ENCODE measurements around the gene TMEM86A. TPM values are rescaled to one million over a fixed set of nuclear protein-coding genes. Genes with fewer than 3 reads are reported as not detected.
"Not testable (repeated sequence)": the region's sequence is repeated elsewhere in the genome, so short reads cannot be mapped to it uniquely, and the experiment has no call there.

TMEM86A gene
- total RNA-seq, 1 experiment from 2014 or later: 5.4 TPM

DNA sequence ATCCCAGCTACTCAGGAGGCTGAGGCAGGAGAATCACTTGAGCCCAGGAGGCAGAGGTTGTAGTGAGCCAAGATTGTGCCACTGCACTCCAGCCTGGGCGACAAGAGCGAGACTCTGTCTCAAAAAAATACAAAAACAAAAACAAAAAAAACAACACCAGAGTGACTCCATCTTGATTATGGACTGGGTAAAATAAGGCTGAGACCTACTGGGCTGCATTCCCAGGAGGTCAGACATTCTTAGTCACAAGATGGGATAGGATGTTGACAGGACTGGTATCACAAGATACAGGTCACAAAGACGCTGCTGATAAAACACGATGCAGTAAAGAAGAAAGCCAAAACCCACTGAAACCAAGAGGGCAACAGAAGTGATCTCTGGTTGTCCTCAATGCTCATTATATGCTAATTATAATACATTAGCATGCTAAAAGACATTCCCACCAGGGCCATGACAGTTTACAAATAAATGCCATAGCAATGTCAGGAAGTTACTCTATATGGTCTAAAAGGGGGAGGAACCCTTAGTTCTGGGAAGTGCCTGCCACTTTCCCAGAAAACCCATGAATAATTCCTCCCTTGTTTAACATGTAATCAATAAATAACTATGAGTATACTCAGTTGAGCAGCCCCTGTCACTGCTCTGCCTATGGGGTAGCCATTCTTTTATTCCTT, 7.0 kb upstream of the TMEM86A start:
- not testable (repeated sequence) for DNase-seq; H3K27ac ChIP-seq; H3K27me3 ChIP-seq; H3K9me3 ChIP-seq (replicated peaks); H3K36me3 ChIP-seq; H3K4me3 ChIP-seq
- peaks cover 16% of the 10 kb centered on the region for H3K4me1 ChIP-seq

DNA sequence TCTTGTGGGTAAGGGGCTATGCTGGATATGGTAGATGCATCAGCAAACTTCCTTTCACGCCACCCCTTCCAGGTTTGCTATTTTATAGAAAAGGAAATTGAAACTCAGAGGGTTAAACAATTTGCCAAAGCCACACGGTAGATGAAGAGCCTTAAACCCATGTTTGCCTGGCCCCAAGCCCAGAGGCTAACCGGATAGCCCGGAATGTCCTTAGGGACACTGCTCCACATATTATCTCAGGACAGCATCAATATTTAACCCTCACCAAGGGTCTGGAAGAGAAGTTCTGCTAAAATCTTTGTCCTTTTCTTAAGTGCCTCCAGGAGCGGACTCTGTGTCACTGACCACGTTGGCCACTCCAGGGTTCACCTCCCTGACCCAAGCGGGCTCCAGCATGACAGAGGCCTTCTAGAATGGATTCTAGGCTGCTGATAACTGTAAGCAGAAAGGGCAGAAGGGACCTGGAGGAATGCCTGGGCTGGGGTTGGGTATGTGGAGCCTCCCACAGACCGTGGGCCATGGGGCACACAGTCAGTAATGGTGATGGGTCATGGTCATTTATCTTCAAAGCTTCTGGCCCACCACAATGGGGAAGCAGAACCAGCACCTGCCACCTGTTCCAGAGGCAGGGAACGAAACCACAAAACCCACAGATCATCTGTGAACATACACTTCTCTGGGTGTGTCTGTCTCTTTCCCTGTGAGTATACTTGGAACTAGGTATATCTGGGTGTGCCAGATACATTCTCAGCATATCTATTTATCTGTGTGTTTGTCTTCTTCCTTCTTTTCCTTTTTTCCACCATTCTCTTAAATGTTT, 5.4 kb upstream of the TMEM86A start:
- H3K27me3 ChIP-seq: peaks cover 1% of the 10 kb centered on the region; the same call in 1 of the 2 replicates
- H3K27ac ChIP-seq: peak overlapping the region; percentile 47
- H3K4me1 ChIP-seq: peaks cover 20% of the 10 kb centered on the region
- no peaks in the 10 kb centered on the region for H3K36me3 ChIP-seq
- DNase-seq: peak; percentile 57 to 70
- H3K9me3 ChIP-seq (replicated peaks): no peaks in the 10 kb centered on the region
- no peak overlapping the region for H3K4me3 ChIP-seq

DNA sequence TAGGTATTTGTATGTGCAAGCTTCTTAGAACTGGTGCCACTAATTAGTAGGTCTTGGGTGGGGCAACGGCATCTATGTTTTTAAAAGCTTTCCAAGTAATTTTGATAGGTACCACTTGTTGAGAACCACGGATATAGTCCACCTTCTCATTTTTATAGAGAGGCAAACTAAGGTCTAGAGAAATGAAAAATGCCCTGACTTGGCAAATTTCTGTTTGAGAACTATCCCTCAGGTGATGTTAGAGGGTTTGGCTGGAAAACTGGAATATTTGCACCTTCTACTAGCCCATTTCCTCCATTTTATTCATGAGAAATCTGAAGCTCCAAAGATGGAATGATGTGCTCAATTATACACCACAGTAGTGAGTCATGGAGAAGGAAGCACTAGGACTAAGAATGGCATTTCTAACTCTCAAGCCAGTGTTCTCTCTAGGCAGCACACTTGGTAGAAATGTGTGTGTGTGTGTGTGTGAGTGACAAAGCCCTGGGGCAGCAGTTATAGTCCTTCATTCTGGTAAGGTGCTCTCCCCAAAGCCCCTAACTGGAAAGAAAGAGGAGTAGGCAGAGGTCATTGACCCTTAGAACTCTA, 1.8 kb upstream of the TMEM86A start:
- Histone ChIP-seq H3K27ac (no peak overlapping the region), H3K9me3 (replicated peaks) (no peaks in the 10 kb centered on the region), H3K27me3 (no peaks in the 10 kb centered on the region), H3K4me3 (no peak overlapping the region), H3K4me1 (peaks cover 42% of the 10 kb centered on the region), H3K36me3 (no peaks in the 10 kb centered on the region)
- DNase-seq: no peak

DNA sequence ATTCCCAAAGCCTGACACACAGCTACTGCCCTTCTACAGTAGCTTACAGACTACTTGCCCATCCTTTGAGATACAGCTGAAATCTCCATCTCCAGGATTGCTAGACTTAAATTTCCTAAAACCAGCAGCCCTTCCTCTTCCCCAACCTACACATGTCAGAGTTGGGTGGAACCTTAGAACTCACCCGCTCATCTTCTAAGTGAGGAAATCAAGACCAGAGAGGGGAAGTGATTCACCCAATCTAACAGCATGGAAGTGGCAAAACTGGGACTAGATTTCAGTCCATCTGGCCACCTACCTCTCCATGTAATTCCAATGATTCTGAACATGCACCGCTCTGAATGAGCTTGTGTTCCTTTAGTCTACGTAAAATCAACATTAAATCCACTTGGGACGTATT, 1.0 kb upstream of the TMEM86A start:
- H3K9me3 ChIP-seq (replicated peaks): no peaks in the 10 kb centered on the region
- no peaks in the 10 kb centered on the region for H3K36me3 ChIP-seq
- no peak overlapping the region for H3K4me3 ChIP-seq
- H3K27me3 ChIP-seq: no peaks in the 10 kb centered on the region
- H3K4me1 ChIP-seq: peaks cover 40% of the 10 kb centered on the region
- no peak overlapping the region for H3K27ac ChIP-seq
- no peak for DNase-seq

DNA sequence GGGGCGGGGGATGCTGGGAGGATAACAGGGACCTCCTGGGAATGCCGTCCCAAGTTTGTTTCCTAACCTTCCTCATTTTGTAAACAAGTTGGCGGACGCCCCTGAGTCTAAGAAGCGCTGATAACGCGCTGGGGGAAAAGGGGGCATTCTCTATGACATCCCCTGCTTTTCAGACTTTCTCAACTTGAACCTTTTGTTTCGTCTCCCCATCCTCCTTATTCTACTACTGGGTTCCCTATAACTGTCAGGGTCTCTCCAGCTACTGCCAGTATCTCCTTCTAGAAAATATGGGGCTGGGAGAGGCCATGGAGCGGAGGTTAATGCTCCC, 654 bp downstream of the TMEM86A start:
- peak overlapping the region; percentile 90 for H3K27ac ChIP-seq
- H3K4me1 ChIP-seq: peaks cover 43% of the 10 kb centered on the region
- H3K27me3 ChIP-seq: no peaks in the 10 kb centered on the region
- no peaks in the 10 kb centered on the region for H3K9me3 ChIP-seq (replicated peaks)
- no peaks in the 10 kb centered on the region for H3K36me3 ChIP-seq
- no peak for DNase-seq
- peak overlapping the region; percentile 79 for H3K4me3 ChIP-seq

DNA sequence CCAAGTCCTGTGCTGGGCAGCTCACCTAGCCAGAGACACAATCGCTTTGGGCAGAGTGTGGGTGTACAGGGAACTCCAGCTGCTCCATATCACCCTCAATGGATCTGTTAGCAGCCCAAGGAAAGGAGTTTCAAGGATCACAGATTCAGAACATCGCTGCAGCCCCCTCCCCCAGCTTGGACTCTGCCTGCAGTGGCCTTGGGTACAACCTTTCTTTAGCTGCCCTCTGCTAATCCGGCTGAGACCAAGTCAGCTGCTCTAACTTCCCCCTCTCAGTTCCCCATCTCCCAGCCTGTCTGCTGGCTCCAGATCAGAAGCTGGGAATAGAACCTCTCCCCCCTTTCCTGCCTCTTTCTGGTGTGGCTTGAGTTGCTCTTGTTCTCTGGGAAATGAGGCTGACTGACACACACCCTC, 1.3 kb downstream of the TMEM86A start:
- H3K4me1 ChIP-seq: peaks cover 49% of the 10 kb centered on the region
- no peaks in the 10 kb centered on the region for H3K27me3 ChIP-seq
- peak overlapping the region; percentile 90 for H3K27ac ChIP-seq
- H3K36me3 ChIP-seq: no peaks in the 10 kb centered on the region
- H3K9me3 ChIP-seq (replicated peaks): no peaks in the 10 kb centered on the region
- DNase-seq: peak; percentile 66 to 77
- peak overlapping the region; percentile 79 for H3K4me3 ChIP-seq

DNA sequence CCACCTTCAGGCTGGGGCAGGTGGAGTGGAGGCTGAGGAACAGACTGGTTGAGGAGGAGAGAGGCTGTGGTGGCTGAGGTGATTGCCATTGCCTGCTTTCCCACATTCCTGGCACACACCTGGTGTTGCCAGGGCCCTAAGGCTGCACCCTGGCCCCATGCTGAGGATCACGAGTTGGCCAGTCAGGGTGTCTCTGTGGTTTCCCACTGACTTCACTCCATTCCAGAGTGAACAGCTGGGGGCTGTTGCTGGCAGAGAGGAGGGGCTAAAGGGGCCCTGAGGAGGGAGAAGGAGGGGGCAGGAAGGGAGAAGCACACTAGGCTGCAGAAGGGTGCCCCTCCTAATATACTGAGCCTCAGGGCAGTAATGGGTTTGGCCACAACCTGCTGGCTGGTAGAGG, 1.8 kb downstream of the TMEM86A start:
- no peaks in the 10 kb centered on the region for H3K27me3 ChIP-seq
- no peaks in the 10 kb centered on the region for H3K36me3 ChIP-seq
- peaks cover 54% of the 10 kb centered on the region for H3K4me1 ChIP-seq
- peak overlapping the region; percentile 90 for H3K27ac ChIP-seq
- peak overlapping the region; percentile 79; the same call in 1 of the 2 replicates for H3K4me3 ChIP-seq
- no peaks in the 10 kb centered on the region for H3K9me3 ChIP-seq (replicated peaks)
- DNase-seq: peak; percentile 96 to 97

DNA sequence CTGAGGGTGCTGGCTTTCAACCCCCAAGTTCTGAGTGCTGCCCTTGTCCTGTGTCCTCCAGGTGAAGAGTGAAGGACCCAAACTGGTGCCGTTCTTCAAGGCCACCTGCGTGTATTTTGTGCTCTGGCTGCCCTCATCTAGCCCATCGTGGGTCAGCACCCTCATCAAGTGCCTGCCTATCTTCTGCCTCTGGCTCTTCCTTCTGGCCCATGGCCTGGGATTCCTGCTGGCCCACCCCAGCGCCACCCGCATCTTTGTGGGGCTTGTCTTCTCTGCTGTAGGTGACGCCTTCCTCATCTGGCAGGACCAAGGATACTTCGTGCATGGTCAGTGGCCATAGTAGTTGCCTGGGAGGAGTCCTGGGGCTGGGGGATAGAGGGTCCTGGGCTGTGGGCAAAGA, 2.3 kb downstream of the TMEM86A start:
- Histone ChIP-seq H3K4me3 (no peak overlapping the region), H3K27me3 (no peaks in the 10 kb centered on the region), H3K27ac (peak overlapping the region; percentile 90), H3K4me1 (peaks cover 59% of the 10 kb centered on the region), H3K36me3 (no peaks in the 10 kb centered on the region), H3K9me3 (replicated peaks) (no peaks in the 10 kb centered on the region)
- DNase-seq: no peak

DNA sequence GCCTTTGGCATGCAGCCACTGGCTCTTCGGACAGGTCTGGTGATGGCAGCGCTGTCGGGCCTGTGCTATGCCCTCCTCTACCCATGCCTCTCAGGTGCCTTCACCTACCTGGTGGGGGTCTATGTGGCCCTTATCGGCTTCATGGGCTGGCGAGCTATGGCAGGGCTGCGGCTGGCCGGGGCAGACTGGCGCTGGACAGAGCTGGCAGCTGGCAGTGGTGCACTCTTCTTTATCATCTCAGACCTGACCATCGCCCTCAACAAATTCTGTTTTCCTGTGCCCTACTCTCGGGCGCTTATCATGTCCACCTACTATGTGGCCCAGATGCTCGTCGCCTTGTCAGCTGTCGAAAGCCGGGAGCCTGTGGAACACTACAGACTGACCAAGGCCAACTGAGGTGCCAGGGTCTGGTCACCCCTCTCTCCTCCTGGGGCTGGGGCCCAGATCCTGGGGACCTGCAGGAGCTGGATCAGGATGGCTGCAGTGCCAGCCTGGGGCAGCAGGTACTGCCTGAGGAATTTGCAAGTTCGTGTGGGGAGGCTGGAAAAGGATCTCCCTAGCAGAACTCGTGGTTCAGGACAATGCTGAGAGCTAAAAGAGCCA, 3.1 kb downstream of the TMEM86A start:
- Histone ChIP-seq H3K36me3 (no peaks in the 10 kb centered on the region), H3K27ac (no peak overlapping the region; the same call in 1 of the 2 replicates), H3K9me3 (replicated peaks) (no peaks in the 10 kb centered on the region), H3K4me3 (no peak overlapping the region), H3K4me1 (peaks cover 61% of the 10 kb centered on the region), H3K27me3 (no peaks in the 10 kb centered on the region)
- DNase-seq: no peak

DNA sequence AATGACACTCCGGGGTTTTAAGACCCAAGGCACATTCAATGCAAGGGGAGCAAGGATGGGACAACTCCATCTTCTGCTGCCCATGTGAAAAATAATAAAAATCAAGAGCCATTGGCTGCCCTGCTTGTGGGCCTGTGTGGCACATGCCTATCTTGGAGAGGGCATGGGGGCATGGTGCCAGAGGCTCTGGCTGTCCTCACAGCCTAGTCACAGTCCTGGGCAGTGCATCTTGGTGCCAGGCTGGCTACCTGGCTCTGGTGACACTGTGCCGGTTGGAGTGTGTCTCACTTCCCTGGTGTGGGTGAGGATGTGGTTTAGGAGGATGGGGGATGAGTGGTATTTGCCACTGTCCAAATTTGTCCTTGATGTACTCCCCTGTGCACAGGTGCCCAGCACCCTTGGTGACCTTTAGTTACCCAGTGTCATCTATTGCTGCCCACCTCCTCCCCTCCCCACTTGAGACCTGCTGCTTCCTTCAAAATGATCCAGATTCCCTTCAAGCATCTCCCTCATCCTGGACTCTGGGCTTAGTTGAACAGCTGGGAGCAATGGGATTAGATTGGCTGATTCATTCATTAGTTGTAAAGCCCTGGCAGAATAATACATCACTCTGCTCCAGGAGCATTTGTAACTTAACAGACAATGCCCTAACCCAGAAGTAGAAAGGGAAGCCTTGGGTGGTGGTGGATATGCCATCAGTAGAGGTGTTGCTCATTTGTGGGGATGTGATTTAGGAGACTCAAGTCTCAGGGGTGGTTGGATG, 4.6 kb downstream of the TMEM86A start:
- peak; percentile 35 to 66 for DNase-seq
- no peak overlapping the region for H3K4me3 ChIP-seq
- peaks cover 56% of the 10 kb centered on the region for H3K4me1 ChIP-seq
- H3K36me3 ChIP-seq: no peaks in the 10 kb centered on the region
- peak overlapping the region; percentile 34 for H3K27ac ChIP-seq
- no peaks in the 10 kb centered on the region for H3K9me3 ChIP-seq (replicated peaks)
- H3K27me3 ChIP-seq: no peaks in the 10 kb centered on the region

DNA sequence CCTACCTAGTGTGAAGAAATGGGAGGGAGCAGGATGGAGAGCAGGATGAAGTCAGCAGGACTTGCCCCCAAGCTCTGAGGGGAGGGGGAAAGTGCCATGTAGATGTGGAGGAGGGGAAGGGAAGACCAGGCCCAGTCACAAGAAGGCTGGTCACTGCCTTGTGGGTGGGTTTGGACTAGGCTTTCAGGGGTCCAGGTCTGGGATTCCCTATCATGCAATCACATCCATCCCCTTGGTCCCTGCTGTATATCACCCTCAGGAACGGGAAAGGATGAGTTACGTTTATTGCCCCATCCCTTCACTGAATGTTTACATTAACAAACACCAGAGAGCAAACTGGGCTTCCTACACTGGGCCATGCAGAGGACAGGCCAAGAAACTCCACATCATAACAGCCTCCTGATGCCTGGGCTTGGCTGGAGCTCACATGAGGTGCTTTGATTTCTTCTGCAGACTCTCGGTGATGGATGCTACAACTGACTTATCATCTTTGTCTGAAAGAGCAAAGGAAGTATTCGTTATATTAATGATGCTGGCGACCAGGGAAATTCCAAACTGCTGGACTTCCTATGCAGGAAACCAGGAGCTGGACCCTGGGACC, 5.6 kb downstream of the TMEM86A start:
- Histone ChIP-seq H3K9me3 (replicated peaks) (no peaks in the 10 kb centered on the region), H3K4me3 (no peak overlapping the region), H3K4me1 (peaks cover 56% of the 10 kb centered on the region), H3K36me3 (no peaks in the 10 kb centered on the region), H3K27me3 (no peaks in the 10 kb centered on the region), H3K27ac (peak overlapping the region; percentile 34)
- DNase-seq: no peak

DNA sequence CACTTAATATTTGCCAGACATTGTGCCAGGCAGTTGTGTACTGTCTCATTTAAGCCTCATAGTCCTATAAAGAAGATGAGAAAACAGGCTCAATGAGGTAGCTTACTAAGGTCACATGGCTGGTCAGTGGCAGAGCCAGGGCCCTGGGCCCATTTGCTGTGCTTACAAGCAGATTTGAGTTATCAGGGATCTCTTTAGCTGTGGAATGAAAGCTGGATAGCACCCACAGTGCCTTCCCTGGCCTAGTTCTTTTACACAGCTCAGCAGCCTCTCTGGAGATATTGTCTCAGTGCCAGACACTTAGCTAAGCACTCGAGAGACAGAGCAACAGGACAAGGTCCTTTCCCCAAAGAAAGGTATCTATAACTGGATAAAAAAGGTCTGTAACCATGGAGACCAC, 6.1 kb downstream of the TMEM86A start:
- Histone ChIP-seq H3K27ac (peak overlapping the region; percentile 73), H3K27me3 (no peaks in the 10 kb centered on the region), H3K4me1 (peaks cover 52% of the 10 kb centered on the region), H3K36me3 (no peaks in the 10 kb centered on the region), H3K9me3 (replicated peaks) (no peaks in the 10 kb centered on the region), H3K4me3 (no peak overlapping the region)
- no peak for DNase-seq

DNA sequence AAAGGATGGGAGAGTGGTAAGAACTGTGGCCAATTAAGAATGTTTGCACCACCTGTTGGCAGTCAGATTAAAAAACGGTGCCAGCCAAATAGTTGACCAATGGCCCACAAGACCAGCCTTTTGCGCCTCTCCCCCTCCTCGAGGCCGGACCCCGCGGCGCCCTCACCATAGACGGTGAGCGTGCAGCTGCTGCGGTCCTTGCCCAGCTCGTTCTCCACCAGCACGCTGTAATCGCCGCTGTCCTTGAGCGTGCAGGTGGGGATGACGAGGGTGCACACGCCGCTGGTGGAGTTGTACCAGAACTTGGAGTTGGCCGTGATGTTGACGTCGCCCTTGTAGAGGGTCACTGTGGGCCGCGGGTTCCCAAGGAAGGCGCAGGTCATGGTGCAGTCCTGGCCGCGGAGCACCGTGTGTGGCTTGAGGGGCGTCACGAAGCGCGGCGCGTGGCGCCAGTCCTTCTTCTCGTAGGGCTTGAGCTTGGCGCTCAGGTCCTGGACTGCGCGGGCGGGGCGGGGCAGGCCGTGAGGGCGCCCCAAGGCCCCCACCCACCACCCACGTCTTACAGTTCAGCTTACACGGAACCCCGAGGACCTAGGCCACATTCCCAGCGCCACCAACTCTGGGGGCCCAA, 7.2 kb downstream of the TMEM86A start:
- H3K27me3 ChIP-seq: no peaks in the 10 kb centered on the region
- no peak overlapping the region for H3K4me3 ChIP-seq
- H3K4me1 ChIP-seq: peaks cover 42% of the 10 kb centered on the region
- H3K27ac ChIP-seq: peak overlapping the region; percentile 73
- H3K36me3 ChIP-seq: no peaks in the 10 kb centered on the region
- peak; percentile 65 to 68 for DNase-seq
- H3K9me3 ChIP-seq (replicated peaks): no peaks in the 10 kb centered on the region
